Muscle layer of colon (tissue), 2 donors: ENCODE measurements around the gene TLCD2.
"Not testable (repeated sequence)": the region's sequence is repeated elsewhere in the genome, so short reads cannot be mapped to it uniquely, and the experiment has no call there.

Source experiments
- H3K27ac ChIP-seq: one replicate; pipeline ENCODE4 v1.7.0; 2013; ENCODE audit warnings: low read depth, mild to moderate bottlenecking, low read length, moderate library complexity
- H3K27me3 ChIP-seq, 2 donors: one replicate each; pipeline ENCODE4 v1.7.0; 2013; ENCODE audit warnings: low read length in 2 of 2, mild to moderate bottlenecking in 2 of 2; ENCODE audit not compliant: insufficient read depth in 2 of 2, control insufficient read depth in 1 of 2
- H3K36me3 ChIP-seq: one replicate; pipeline ENCODE4 v1.7.0; 2013; ENCODE audit warnings: mild to moderate bottlenecking, low read length; ENCODE audit not compliant: insufficient read depth
- H3K4me1 ChIP-seq: one replicate; pipeline ENCODE4 v1.7.0; 2013; ENCODE audit warnings: mild to moderate bottlenecking, low read length; ENCODE audit not compliant: insufficient read depth
- H3K4me3 ChIP-seq, 2 donors: one replicate each; pipeline ENCODE4 v1.7.0; 2013; ENCODE audit warnings: low read length in 2 of 2, low read depth in 1 of 2, mild to moderate bottlenecking in 1 of 2, moderate library complexity in 1 of 2
- H3K9ac ChIP-seq: one replicate; pipeline ENCODE4 v1.7.0; 2013; ENCODE audit warnings: low read length
- H3K9me3 ChIP-seq: one replicate; pipeline ENCODE4 v1.7.0; 2013; ENCODE audit warnings: mild to moderate bottlenecking, low read length
- donor health status: abdominal sarcoma.
- donor health status: Adenocarcinoma of cecum.

The TLCD2 gene

DNA sequence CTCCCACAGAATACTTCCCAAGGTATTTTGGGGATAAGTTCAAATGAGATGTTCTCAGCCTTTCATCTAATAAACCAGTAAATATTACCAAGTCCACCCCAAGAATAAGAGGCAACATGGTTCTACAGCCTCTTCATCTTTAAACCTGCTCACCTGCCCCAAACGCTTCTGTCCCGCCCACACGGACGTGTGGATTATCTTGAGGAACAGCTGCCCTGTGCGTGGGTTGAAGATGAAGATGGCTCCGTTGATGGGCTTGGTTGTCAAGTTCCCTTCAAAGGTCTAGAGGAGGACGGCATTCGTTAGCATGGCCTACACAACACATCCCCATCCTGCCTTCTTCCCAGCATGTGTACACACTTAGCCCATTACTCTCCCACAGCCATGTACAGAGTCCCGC, 52.1 kb downstream of the TLCD2 start:
- H3K27ac ChIP-seq = no peak overlapping the region
- peaks cover 85% of the 10 kb centered on the region for H3K36me3 ChIP-seq
- no peak overlapping the region for H3K9ac ChIP-seq

DNA sequence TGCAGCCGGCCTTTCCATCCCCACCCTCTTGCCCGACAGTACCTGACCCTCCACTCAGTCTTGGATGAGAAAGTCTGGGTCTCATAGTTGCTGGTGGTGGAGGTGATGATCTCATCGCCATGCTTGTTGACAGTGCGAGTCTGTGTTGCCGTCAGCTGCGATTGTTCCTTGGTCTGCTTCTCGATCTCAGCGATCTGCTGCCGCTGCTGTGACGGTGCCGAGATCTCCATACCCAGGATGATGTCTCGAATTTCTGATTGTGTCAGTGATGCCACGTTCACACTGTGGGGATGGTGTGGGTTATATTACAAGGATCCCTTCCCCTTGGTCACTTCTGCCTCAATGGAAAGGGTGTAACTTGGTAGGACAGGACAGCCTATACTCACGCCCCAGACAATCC, 56.4 kb downstream of the TLCD2 start:
- H3K9ac ChIP-seq = no peak overlapping the region

More for the DNA sequence above, 52.1 kb downstream of the TLCD2 start:
- H3K4me3 ChIP-seq = no peak overlapping the region
- H3K4me1 ChIP-seq = no peaks in the 10 kb centered on the region
- no peaks in the 10 kb centered on the region for H3K27me3 ChIP-seq
- H3K9me3 ChIP-seq = no peaks in the 10 kb centered on the region

GRCh38 chr17:1652794-1653193, 57.4 kb downstream of the TLCD2 start:
- not testable (repeated sequence) for H3K27me3 ChIP-seq, H3K4me3 ChIP-seq, H3K9ac ChIP-seq, H3K27ac ChIP-seq, H3K9me3 ChIP-seq
- H3K36me3 ChIP-seq = peaks cover 71% of the 10 kb centered on the region
- peaks cover 14% of the 10 kb centered on the region for H3K4me1 ChIP-seq

More for the DNA sequence above, 56.4 kb downstream of the TLCD2 start:
- H3K36me3 ChIP-seq = peaks cover 80% of the 10 kb centered on the region
- no peak overlapping the region for H3K4me3 ChIP-seq
- H3K27me3 ChIP-seq = no peaks in the 10 kb centered on the region
- no peak overlapping the region for H3K27ac ChIP-seq
- H3K4me1 ChIP-seq = peaks cover 6% of the 10 kb centered on the region
- no peaks in the 10 kb centered on the region for H3K9me3 ChIP-seq
